ENCODE data around the gene NXPH3.

NXPH3 gene

GRCh38 chr17:49621420-49621819 lies 45.7 kb downstream of the NXPH3 start:
- H3K4me1 ChIP-seq (ENCODE audit: control insufficient read depth in 1 of 2, insufficient read depth in 2 of 2, low read length in 2 of 2) = peaks cover 4 to 6% of the 10 kb centered on the region in 2 donors
- H3K9me3 ChIP-seq (ENCODE audit: control insufficient read depth in 1 of 2, low read length in 2 of 2) = no peaks in the 10 kb centered on the region
- peaks cover 30 to 51% of the 10 kb centered on the region in 2 donors for H3K36me3 ChIP-seq (ENCODE audit: control insufficient read depth in 1 of 2, insufficient read depth in 2 of 2, low read length in 2 of 2)
- H3K9ac ChIP-seq (ENCODE audit: low read depth in 1 of 2, low read length in 2 of 2) = no peak overlapping the region
- H3K27ac ChIP-seq (ENCODE audit: low read depth, low read length) = no peak overlapping the region
- no peaks in the 10 kb centered on the region for H3K27me3 ChIP-seq (ENCODE audit: control insufficient read depth in 1 of 2, insufficient read depth in 2 of 2, low read length in 2 of 2)
- H3K4me3 ChIP-seq (ENCODE audit: low read depth in 1 of 2, low read length in 2 of 2) = no peak overlapping the region

- Histone ChIP-seq H3K4me1 (ENCODE audit: control insufficient read depth in 1 of 2, insufficient read depth in 2 of 2, low read length in 2 of 2) (no peaks in the 10 kb centered on the region), H3K36me3 (ENCODE audit: control insufficient read depth in 1 of 2, insufficient read depth in 2 of 2, low read length in 2 of 2) (peaks cover 24 to 44% of the 10 kb centered on the region in 2 donors), H3K9ac (ENCODE audit: low read depth in 1 of 2, low read length in 2 of 2) (no peak overlapping the region), H3K9me3 (ENCODE audit: control insufficient read depth in 1 of 2, low read length in 2 of 2) (no peaks in the 10 kb centered on the region), H3K4me3 (ENCODE audit: low read depth in 1 of 2, low read length in 2 of 2) (no peak overlapping the region), H3K27me3 (ENCODE audit: control insufficient read depth in 1 of 2, insufficient read depth in 2 of 2, low read length in 2 of 2) (no peaks in the 10 kb centered on the region), H3K27ac (ENCODE audit: low read depth, low read length) (no peak overlapping the region)
These were observed 46.4 kb downstream of the NXPH3 start for GRCh38 chr17:49621946-49622529.

GRCh38 chr17:49624896-49625295 lies 49.2 kb downstream of the NXPH3 start:
- H3K4me1 ChIP-seq (ENCODE audit: control insufficient read depth in 1 of 2, insufficient read depth in 2 of 2, low read length in 2 of 2) = no peaks in the 10 kb centered on the region
- H3K4me3 ChIP-seq (ENCODE audit: low read depth in 1 of 2, low read length in 2 of 2) = no peak overlapping the region
- H3K36me3 ChIP-seq (ENCODE audit: control insufficient read depth in 1 of 2, insufficient read depth in 2 of 2, low read length in 2 of 2) = peaks cover 11 to 25% of the 10 kb centered on the region in 2 donors
- no peaks in the 10 kb centered on the region for H3K9me3 ChIP-seq (ENCODE audit: control insufficient read depth in 1 of 2, low read length in 2 of 2)
- no peaks in the 10 kb centered on the region for H3K27me3 ChIP-seq (ENCODE audit: control insufficient read depth in 1 of 2, insufficient read depth in 2 of 2, low read length in 2 of 2)
- no peak overlapping the region for H3K27ac ChIP-seq (ENCODE audit: low read depth, low read length)
- no peak overlapping the region for H3K9ac ChIP-seq (ENCODE audit: low read depth in 1 of 2, low read length in 2 of 2)

- H3K27me3 ChIP-seq (ENCODE audit: control insufficient read depth in 1 of 2, insufficient read depth in 2 of 2, low read length in 2 of 2) = no peaks in the 10 kb centered on the region
- peaks cover 0 to 6% of the 10 kb centered on the region in 2 donors for H3K4me1 ChIP-seq (ENCODE audit: control insufficient read depth in 1 of 2, insufficient read depth in 2 of 2, low read length in 2 of 2)
- no peak overlapping the region for H3K9ac ChIP-seq (ENCODE audit: low read depth in 1 of 2, low read length in 2 of 2)
- no peak overlapping the region for H3K27ac ChIP-seq (ENCODE audit: low read depth, low read length)
- H3K4me3 ChIP-seq (ENCODE audit: low read depth in 1 of 2, low read length in 2 of 2) = no peak overlapping the region
- H3K36me3 ChIP-seq (ENCODE audit: control insufficient read depth in 1 of 2, insufficient read depth in 2 of 2, low read length in 2 of 2) = no peaks in the 10 kb centered on the region
- H3K9me3 ChIP-seq (ENCODE audit: control insufficient read depth in 1 of 2, low read length in 2 of 2) = no peaks in the 10 kb centered on the region
These were observed 53.8 kb downstream of the NXPH3 start for GRCh38 chr17:49629447-49629846.

- Histone ChIP-seq H3K4me3 (ENCODE audit: low read depth in 1 of 2, low read length in 2 of 2) (no peak overlapping the region), H3K27ac (ENCODE audit: low read depth, low read length) (no peak overlapping the region), H3K4me1 (ENCODE audit: control insufficient read depth in 1 of 2, insufficient read depth in 2 of 2, low read length in 2 of 2) (peaks cover 0 to 6% of the 10 kb centered on the region in 2 donors)
These were observed 54.6 kb downstream of the NXPH3 start for GRCh38 chr17:49630113-49630900.

GRCh38 chr17:49631496-49631895 lies 55.8 kb downstream of the NXPH3 start:
- Histone ChIP-seq H3K9ac (ENCODE audit: low read depth in 1 of 2, low read length in 2 of 2) (no peak overlapping the region), H3K27me3 (ENCODE audit: control insufficient read depth in 1 of 2, insufficient read depth in 2 of 2, low read length in 2 of 2) (no peaks in the 10 kb centered on the region), H3K9me3 (ENCODE audit: control insufficient read depth in 1 of 2, low read length in 2 of 2) (no peaks in the 10 kb centered on the region), H3K36me3 (ENCODE audit: control insufficient read depth in 1 of 2, insufficient read depth in 2 of 2, low read length in 2 of 2) (no peaks in the 10 kb centered on the region), H3K4me3 (ENCODE audit: low read depth in 1 of 2, low read length in 2 of 2) (no peak overlapping the region), H3K27ac (ENCODE audit: low read depth, low read length) (no peak overlapping the region), H3K4me1 (ENCODE audit: control insufficient read depth in 1 of 2, insufficient read depth in 2 of 2, low read length in 2 of 2) (peaks cover 0 to 6% of the 10 kb centered on the region in 2 donors)

More at GRCh38 chr17:49630113-49630900, 54.6 kb downstream of the NXPH3 start:
- Histone ChIP-seq H3K9ac (ENCODE audit: low read depth in 1 of 2, low read length in 2 of 2) (no peak overlapping the region), H3K36me3 (ENCODE audit: control insufficient read depth in 1 of 2, insufficient read depth in 2 of 2, low read length in 2 of 2) (no peaks in the 10 kb centered on the region), H3K27me3 (ENCODE audit: control insufficient read depth in 1 of 2, insufficient read depth in 2 of 2, low read length in 2 of 2) (no peaks in the 10 kb centered on the region), H3K9me3 (ENCODE audit: control insufficient read depth in 1 of 2, low read length in 2 of 2) (no peaks in the 10 kb centered on the region)

Measured in duodenal mucosa (tissue), 2 donors.